GM18858 (cell line): Measurements from ENCODE around the gene RIBC1.
"Not testable (repeated sequence)": the region's sequence is repeated elsewhere in the genome, so short reads cannot be mapped to it uniquely, and the experiment has no call there.

Experiments used
- ATAC-seq: cut with Tn5 transposase; IDR thresholded peaks from one replicate; pipeline ENCODE4 v1.9.1; 2021; ENCODE audit not compliant: unreplicated experiment

RIBC1 gene

DNA sequence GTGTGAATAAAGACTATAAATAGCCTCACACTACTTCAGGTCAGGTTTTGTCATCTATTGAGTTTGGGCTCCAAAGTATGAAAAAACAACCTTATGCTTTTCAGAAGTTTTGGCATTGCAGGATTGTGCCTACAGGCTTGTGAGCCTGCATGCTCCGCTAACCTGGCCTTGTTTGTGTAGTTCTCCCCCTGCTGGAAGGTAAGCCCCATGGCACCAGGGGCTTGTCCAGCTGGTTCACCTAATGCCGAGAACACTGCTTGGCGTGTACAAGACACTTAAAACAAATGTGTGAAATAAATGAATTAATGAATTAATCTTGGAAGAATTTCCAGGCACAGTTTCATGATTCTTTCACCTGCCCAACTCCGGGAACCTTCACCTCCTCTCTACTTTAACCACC, 13.3 kb downstream of the RIBC1 start:
- ATAC-seq: peak; percentile 86

GRCh38 chrX:53437206-53437605, 14.5 kb downstream of the RIBC1 start:
- ATAC-seq: no peak

GRCh38 chrX:53438174-53438831, 15.6 kb downstream of the RIBC1 start:
- no peak for ATAC-seq

- no peak for ATAC-seq
Observed at GRCh38 chrX:53438832-53439230, 16.2 kb downstream of the RIBC1 start.

DNA sequence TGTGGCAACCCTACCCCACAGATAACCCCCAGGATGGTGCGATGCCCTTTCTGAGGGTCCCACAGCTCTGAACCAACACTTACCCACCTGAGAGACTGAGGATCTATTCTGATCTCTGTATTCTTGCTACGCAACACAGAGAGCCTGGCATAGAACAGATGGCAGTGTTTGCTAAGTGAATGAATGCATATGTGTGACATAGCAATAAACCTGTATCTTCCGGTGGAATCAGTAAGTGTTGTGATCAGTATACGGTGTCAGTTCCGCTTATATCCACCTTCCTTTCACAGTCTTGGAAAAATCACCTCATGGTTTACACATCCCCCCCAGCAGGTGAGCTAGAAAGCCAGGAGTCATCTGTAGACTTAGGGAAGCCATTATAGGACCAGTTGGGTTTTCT, 17.4 kb downstream of the RIBC1 start:
- no peak for ATAC-seq

DNA sequence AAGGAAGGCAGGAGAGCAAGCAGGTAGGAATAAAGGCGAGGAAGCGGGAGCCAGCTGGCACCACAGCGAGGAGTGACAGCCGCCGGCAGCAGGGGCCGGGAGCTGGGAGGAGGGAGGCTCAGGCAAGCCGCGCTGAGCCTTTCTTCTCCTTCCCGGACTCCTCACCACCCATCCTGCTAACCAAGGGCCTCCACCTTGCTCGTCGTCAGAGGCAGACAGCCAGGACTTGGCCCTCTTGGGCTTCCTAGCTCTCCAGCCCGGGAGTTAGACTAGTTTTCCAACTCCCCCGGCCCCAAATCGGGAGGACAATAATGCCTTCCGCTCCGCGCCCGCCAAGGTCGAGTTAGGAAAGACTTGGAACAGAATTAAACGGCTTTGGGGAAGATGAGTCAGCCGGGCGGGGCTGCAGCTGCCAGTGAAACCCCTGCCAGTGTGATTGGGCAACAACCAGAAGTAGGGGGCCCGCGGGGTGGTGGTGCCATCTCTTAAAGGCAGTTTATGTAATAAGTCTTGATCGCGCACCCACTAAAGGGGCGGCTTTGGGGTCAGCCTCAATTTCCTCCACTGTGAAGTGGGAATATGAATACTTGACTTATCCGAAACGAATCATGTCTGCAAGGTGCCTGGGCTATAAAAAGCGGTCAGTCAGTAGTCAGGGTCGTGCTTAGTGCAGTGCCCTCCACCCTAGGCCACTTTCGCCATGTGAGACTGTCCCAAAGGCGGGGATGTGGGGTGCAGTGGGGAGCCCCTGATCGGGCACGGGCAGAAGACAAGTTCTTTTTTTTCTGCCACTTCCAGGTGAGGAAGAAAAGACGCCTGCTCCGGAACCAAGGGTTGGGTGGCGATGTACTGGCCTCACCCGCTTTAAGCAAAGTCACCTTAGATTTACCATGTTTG, 18.2 kb downstream of the RIBC1 start:
- no peak for ATAC-seq

DNA sequence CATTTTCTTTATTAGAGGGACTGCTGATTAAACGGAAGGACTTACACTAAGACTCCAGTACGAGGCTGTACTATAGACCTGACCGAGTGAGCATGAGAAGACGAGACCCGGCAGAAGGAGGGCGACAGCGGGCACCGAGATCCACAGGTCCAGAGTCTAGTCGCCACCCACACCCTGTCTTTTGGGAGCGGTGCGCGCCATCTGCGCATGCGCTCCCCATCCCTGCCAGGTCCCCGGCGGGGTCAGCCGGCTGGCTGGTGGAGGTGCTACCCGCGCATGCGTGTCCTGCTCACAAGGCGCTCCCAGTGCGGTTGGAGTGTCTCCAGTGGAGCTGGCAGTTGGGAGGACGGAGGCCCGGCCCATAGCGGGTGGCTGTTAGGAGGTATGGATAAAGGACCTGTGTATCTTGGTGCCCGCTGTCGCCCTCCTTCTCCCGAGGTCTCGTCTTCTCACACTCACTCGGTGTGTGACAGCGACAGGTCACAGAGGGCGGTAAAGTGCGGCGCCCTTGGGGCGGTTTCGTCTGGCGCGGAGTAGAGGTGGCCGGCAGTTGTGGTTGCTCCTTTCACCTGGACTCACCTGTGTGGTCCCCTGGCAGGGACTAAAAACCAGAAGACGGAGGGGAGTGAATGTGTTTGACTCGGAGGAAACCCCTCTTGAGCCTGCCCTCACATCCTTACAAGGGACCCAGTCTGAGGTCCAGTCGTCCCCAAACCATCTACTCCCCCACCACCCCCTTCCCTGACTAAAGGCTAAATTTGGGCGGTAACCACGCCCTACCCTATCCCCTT, 19.1 kb downstream of the RIBC1 start:
- ATAC-seq: peak; percentile 70

DNA sequence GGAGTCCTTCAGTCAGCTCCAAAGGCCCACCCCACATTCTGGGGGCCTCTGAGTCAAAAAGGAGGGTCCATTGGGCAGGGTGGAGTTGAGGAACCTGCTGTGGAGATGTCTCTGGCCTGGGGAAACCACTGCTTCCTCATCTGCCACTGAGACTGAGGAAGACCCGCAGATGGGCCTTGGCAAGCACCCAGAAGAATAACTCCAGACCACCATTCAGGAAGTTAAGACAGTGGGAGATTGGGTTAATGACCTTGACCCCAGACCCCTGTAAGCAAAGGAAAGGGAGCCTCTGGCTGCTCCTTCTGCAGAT, 19.6 kb downstream of the RIBC1 start:
- no peak for ATAC-seq

GRCh38 chrX:53445977-53446376, 23.3 kb downstream of the RIBC1 start:
- ATAC-seq: no peak

DNA sequence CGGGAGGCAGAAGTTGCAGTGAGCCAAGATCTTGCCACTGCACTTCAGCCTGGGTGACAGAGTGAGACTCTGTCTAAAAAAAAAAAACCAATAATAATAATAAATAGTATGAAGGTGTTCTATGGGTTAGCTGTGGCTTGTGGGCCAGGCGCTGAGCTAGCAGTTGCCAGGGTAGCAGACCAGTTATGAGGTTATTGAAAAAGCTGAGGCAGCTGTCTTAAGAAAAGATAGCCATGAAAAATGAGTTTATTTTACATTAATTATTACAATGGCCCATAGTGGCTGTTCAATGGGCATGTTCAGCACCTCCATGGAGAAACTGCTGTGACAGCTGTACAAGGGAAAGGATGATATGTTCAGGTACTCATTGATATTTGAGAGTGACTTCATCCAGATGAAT, 24.8 kb downstream of the RIBC1 start:
- ATAC-seq: no peak

DNA sequence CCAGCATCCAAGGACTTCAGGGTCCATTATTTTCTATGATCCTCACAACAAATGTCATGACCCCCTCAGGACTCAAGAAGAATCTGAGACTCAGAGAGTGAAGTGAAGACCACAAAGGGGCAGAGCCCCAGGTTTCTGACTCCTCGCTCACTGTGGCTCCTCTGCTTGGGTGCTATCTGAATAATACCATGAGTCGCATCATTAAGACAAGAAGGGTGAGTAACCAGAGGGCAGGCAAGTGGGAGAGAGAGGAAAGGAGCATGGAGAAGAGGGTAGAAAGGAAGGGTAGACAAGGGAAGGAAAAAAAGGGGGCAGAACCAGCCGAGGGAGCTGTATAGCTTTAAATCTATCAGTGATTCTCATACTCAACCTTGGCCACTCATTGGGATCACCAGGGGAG, 27.0 kb downstream of the RIBC1 start:
- ATAC-seq: no peak

DNA sequence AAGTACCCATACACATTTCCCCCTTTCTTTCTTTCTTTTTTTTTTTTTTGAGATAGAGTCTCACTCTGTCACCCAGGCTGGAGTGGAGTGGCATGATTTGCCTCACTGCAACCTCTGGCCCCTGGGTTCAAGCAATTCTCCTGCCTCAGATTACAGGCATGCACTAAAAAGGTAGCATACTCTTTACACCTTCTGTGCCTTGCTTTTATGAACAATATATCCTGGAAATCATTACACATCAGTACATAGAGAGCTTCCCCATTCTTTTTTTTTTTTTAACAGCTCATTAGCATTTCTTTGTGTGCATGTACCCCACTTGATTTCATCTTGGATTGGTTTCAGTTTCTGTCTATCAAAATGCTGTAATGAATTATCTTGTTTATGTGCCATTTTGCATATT, 30.1 kb downstream of the RIBC1 start:
- no peak for ATAC-seq

DNA sequence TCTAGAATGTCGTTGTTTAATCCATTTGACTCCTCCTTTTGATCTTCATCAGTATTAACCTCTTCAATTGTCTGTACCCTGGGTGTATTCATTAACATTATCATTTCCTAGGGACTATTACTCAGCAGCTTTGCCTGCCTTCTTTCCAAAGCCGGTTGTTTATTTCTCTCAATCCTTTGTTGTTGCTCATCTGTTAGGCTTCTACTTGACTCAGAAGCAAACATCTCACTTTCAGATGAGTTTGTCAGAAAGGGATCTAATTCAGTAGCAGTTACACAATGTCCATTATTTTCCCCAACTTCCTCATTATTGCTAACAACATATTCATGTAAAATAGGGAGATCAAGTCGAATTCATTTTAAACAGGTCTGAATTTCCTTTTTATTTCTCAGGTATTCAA, 33.6 kb downstream of the RIBC1 start:
- ATAC-seq: no peak

DNA sequence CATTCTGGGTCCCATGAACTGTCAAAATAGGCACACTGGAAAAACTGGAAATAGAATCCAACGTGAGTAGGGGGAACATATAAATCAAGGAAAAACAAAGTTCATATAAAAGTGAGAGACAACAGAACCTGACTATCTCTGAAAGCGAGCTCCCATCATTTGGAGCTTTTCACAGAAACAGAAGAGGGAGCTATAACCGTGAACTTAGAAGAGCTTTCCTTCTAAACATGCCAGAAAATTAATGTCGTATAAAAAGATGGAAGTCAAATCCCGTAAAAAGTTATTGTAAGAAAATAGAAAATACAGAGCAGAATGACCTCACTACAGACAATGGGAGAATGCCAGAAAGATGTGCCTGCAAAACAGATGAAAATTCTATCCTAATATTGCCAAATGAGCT, 35.4 kb downstream of the RIBC1 start:
- ATAC-seq: no peak

GRCh38 chrX:53468659-53469058, 46.0 kb downstream of the RIBC1 start:
- ATAC-seq: not testable (repeated sequence)

GRCh38 chrX:53471346-53471745, 48.7 kb downstream of the RIBC1 start:
- ATAC-seq: no peak

GRCh38 chrX:53474707-53475106, 52.0 kb downstream of the RIBC1 start:
- ATAC-seq: no peak

- no peak for ATAC-seq
Observed at GRCh38 chrX:53476371-53476770, 53.7 kb downstream of the RIBC1 start.

- ATAC-seq: no peak
Observed at GRCh38 chrX:53479301-53479700, 56.6 kb downstream of the RIBC1 start.
